Ishikawa (cell line): Measurements from ENCODE around the gene UTS2B.

Experiments
- CEBPB ChIP-seq: IDR thresholded peaks from 2 replicates; pipeline ENCODE4 v1.6.1; 2012
- EGR1 ChIP-seq: IDR thresholded peaks from 2 replicates; pipeline ENCODE4 v1.6.1; 2012
- REST ChIP-seq: IDR thresholded peaks from 2 replicates; pipeline ENCODE4 v1.6.1; 2012; ENCODE audit warnings: low read depth, mild to moderate bottlenecking
- TF ChIP-seq, protein P1 (sequence below): IDR thresholded peaks from 2 replicates; pipeline ENCODE4 v1.6.1; 2012

DNA sequence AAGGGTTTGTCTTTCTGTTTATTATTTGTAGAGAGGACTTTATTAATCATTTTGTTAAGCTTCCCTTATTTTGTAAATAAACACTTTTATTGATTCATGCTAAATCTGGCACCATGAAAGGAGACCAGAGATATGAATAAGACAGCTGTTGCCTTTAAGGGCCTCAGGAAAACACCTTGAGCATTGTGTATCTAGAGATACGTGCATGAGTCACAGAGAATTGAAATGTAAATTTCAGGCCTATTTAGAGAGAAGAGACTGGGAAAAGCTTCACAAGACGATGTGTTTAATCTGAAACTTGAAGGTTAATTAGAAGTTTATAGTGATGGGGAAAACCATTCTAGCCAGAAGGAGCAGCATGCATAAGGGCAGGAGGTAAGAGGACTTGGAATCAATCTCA is 28.6 kb upstream of the UTS2B start:
- TF ChIP-seq CEBPB (no peak), REST (no peak), EGR1 (no peak)
- TF ChIP-seq, protein P1, sequence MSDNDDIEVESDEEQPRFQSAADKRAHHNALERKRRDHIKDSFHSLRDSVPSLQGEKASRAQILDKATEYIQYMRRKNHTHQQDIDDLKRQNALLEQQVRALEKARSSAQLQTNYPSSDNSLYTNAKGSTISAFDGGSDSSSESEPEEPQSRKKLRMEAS, result no peak
